GM12878 (cell line): ENCODE results near the gene SLF2. TPM values are rescaled to one million over a fixed set of nuclear protein-coding genes. Genes with fewer than 3 reads are reported as not detected.

Source experiments
- ATAC-seq: fragments of 200-7000 bp; cut with Tn5 transposase; 3 replicates; pipeline ENCODE4 v1.9.1; 2020; ENCODE audit warnings: mild to moderate bottlenecking, moderate library complexity
- BruUV-seq: library from RNA; stranded (reverse); fragments of 400-500 nt; replicated peaks from 2 replicates; lab custom pipeline; 2021; lab: Mats Ljungman, UMichigan
- CTCF ChIA-PET: fragments of 300-600 bp; sonication (Branson Sonifier 250); formaldehyde crosslinking; extraction: SDS; loops from one replicate; lab custom pipeline; 2021; ENCODE audit warnings: inconsistent platforms; lab: Yijun Ruan, JAX
- POLR2A ChIA-PET: fragments of 350-600 bp; formaldehyde crosslinking; extraction: SDS; loops from one replicate; lab custom pipeline; 2021; ENCODE audit warnings: inconsistent platforms; lab: Charles Lee
- RAD21 ChIA-PET: fragments of 300-600 bp; sonication (Branson Sonifier 250); formaldehyde crosslinking; loops from one replicate; lab custom pipeline; 2023; ENCODE audit warnings: antibody characterized with exemption; ENCODE audit not compliant: unreplicated experiment; lab: Charles Lee
- SMC1A ChIA-PET: fragments of 300-600 bp; sonication (Branson Sonifier 250); formaldehyde crosslinking; loops from one replicate; lab custom pipeline; 2023; ENCODE audit not compliant: unreplicated experiment, uncharacterized antibody; lab: Charles Lee
- DNase-seq: peaks from one replicate; pipeline ENCODE4 v3.0.0-alpha.2; 2011; ENCODE audit warnings: low read depth, low spot score
- FAIRE-seq: peaks from 3 replicates; lab custom pipeline; 2011; peaks lifted over from hg19 to GRCh38; lab: Jason Lieb, UNC
- H2AFZ ChIP-seq: 2 replicates; pipeline ENCODE4 v1.6.0; 2011; ENCODE audit warnings: low read depth, low read length, control low read depth; ENCODE audit not compliant: control insufficient read depth
- H3K27ac ChIP-seq: 2 replicates; pipeline ENCODE4 v1.5.1; 2011; ENCODE audit warnings: control low read depth; ENCODE audit not compliant: control insufficient read depth, insufficient read depth
- H3K27me3 ChIP-seq, 2 experiments: replicated peaks in 1 of 2; 2 replicates each; pipeline versions ENCODE4 v1.6.0 to v1.6.1; 2011; ENCODE audit warnings: low read length in 1 of 2; ENCODE audit not compliant: control insufficient read depth in 2 of 2, insufficient read depth in 2 of 2
- H3K36me3 ChIP-seq, 2 experiments: 2 replicates each; pipeline ENCODE4 v1.5.1; 2011; ENCODE audit warnings: low read length in 1 of 2; ENCODE audit not compliant: control insufficient read depth in 2 of 2, insufficient read depth in 2 of 2
- H3K4me1 ChIP-seq: 2 replicates; pipeline ENCODE4 v1.6.1; 2011; ENCODE audit warnings: mild to moderate bottlenecking, low read length, moderate library complexity, mixed read lengths; ENCODE audit not compliant: control insufficient read depth, insufficient read depth
- H3K4me2 ChIP-seq: 2 replicates; pipeline ENCODE4 v1.6.0; 2011; ENCODE audit warnings: control low read depth; ENCODE audit not compliant: control insufficient read depth, insufficient read depth
- H3K4me3 ChIP-seq: fragments of 200-600 bp; sonication (generic); 2 replicates; pipeline ENCODE4 v1.5.1; 2016
- H3K79me2 ChIP-seq: 2 replicates; pipeline ENCODE4 v1.6.0; 2011; ENCODE audit warnings: low read length; ENCODE audit not compliant: control insufficient read depth, insufficient read depth
- H3K9ac ChIP-seq: 2 replicates; pipeline ENCODE4 v1.8.0; 2011; ENCODE audit warnings: low read length, control low read depth, mixed read lengths; ENCODE audit not compliant: control insufficient read depth, insufficient read depth
- H3K9me3 ChIP-seq: replicated peaks from 3 replicates; pipeline ENCODE4 v1.5.1; 2011; ENCODE audit warnings: mild to moderate bottlenecking, low read length; ENCODE audit not compliant: control insufficient read depth, insufficient read depth
- H4K20me1 ChIP-seq: 2 replicates; pipeline ENCODE4 v1.6.0; 2011; ENCODE audit not compliant: control insufficient read depth, insufficient read depth
- ASH2L ChIP-seq: fragments of 300-600, 200-600 bp; sonication (generic); IDR thresholded peaks from 2 replicates; pipeline ENCODE4 v1.6.1; 2017; ENCODE audit warnings: low read depth, mild to moderate bottlenecking, borderline replicate concordance
- CHD1 ChIP-seq: IDR thresholded peaks from 2 replicates; pipeline ENCODE4 v1.6.1; 2012; ENCODE audit warnings: low read depth, low read length, improper control_type of control experiment
- CREB1 ChIP-seq: IDR thresholded peaks from 2 replicates; pipeline ENCODE4 v1.6.1; 2012; ENCODE audit warnings: low read depth, mild to moderate bottlenecking, inconsistent platforms
- E2F4 ChIP-seq: IDR thresholded peaks from 2 replicates; pipeline ENCODE4 v1.6.1; 2012; ENCODE audit warnings: low read depth, low read length, improper control_type of control experiment
- E2F8 ChIP-seq: fragments of 450-650 bp; IDR thresholded peaks from 2 replicates; pipeline ENCODE4 v1.6.1; 2018; ENCODE audit warnings: mild to moderate bottlenecking, low read depth, moderate library complexity; ENCODE audit not compliant: partially characterized antibody
- ESRRA ChIP-seq: IDR thresholded peaks from 2 replicates; pipeline ENCODE4 v1.6.1; 2012; ENCODE audit warnings: mild to moderate bottlenecking, low read length, improper control_type of control experiment
- ETV6 ChIP-seq, 2 experiments: fragments of 450-650 bp in 1 of 2; IDR thresholded peaks in 1 of 2; conservative IDR thresholded peaks in 1 of 2; 2 replicates each; pipeline ENCODE4 v1.6.1; 2014; ENCODE audit warnings: antibody characterized with exemption in 1 of 2, borderline replicate concordance in 1 of 2, low read depth in 1 of 2, mild to moderate bottlenecking in 1 of 2, moderate library complexity in 1 of 2
- IKZF2 ChIP-seq, 2 experiments: fragments of 450-650 bp; IDR thresholded peaks; 2 replicates each; pipeline ENCODE4 v1.6.1; 2017; ENCODE audit warnings: mild to moderate bottlenecking in 2 of 2, moderate library complexity in 2 of 2
- MAX ChIP-seq: IDR thresholded peaks from 2 replicates; pipeline ENCODE4 v1.6.1; 2012; ENCODE audit warnings: low read depth, low read length, improper control_type of control experiment
- MYC ChIP-seq: IDR thresholded peaks from 2 replicates; pipeline ENCODE4 v1.6.1; 2011; ENCODE audit warnings: mild to moderate bottlenecking, low read length, moderate library complexity, inconsistent platforms; ENCODE audit not compliant: insufficient read depth, insufficient replicate concordance, insufficient read length, severe bottlenecking
- NR2C2 ChIP-seq: IDR thresholded peaks from 2 replicates; pipeline ENCODE4 v1.6.1; 2011; ENCODE audit warnings: borderline replicate concordance, low read depth; ENCODE audit not compliant: control insufficient read depth, insufficient read length
- PBX3 ChIP-seq: IDR thresholded peaks from 2 replicates; pipeline ENCODE4 v1.6.1; 2011; ENCODE audit warnings: mild to moderate bottlenecking, low read depth, low read length, moderate library complexity; ENCODE audit not compliant: insufficient replicate concordance
- SMAD1 ChIP-seq: fragments of 450-650 bp; IDR thresholded peaks from 2 replicates; pipeline ENCODE4 v1.6.1; 2018; ENCODE audit warnings: mild to moderate bottlenecking, low read depth; ENCODE audit not compliant: partially characterized antibody
- SMC3 ChIP-seq: IDR thresholded peaks from 2 replicates; pipeline ENCODE4 v1.6.1; 2011; ENCODE audit warnings: low read length, improper control_type of control experiment, borderline replicate concordance
- SUZ12 ChIP-seq: fragments of 200-600 bp; sonication (generic); IDR thresholded peaks from one replicate; pipeline ENCODE4 v1.6.1; 2018; ENCODE audit warnings: antibody characterized with exemption, mild to moderate bottlenecking; ENCODE audit not compliant: unreplicated experiment
- TARDBP ChIP-seq: IDR thresholded peaks from 2 replicates; pipeline ENCODE4 v1.6.1; 2016; ENCODE audit warnings: borderline replicate concordance
- WGBS: methylation state at CpG from one replicate; pipeline ENCODE4 v1.1.6; 2016; ENCODE audit warnings: low lambda C conversion rate; ENCODE audit not compliant: insufficient replicate concordance, insufficient coverage; ENCODE audit errors: missing lambda C conversion rate; 5-methylcytosine and 5-hydroxymethylcytosine counted together
- in situ Hi-C: fragments of 300-500 bp; cut with MboI; formaldehyde crosslinking; loops from 9 replicates; pipeline ENCODE4 v1.14.3; 2018; ENCODE audit warnings: mixed read lengths
- intact Hi-C: fragments of 100-400 bp; cut with micrococcal nuclease; formaldehyde crosslinking; loops from one replicate; pipeline ENCODE4 v1.14.2; 2022; ENCODE audit not compliant: unreplicated experiment
- polyA plus RNA-seq, 11 experiments: library from polyadenylated mRNA; depleted of rRNA in 4 of 11; unstranded in 6 of 11; stranded (reverse) in 5 of 11; fragments of >200 nt; fragmentation: Nextera tagmentation in 4 of 11; fragmentation: Illumina TruSeq in 1 of 11; extraction: Ambion mirVana in 4 of 11; extraction: Trizol in 1 of 11; gene quantifications; 1 replicate in 1 of 11; 2 replicates in 10 of 11; pipeline versions ENCODE4 v1.2.1 to v1.2.3, GENCODE V29; 2011 to 2016; ENCODE audit warnings: inconsistent platforms in 2 of 11, missing spikeins in 2 of 11, low read depth in 1 of 11
- total RNA-seq, 4 experiments: library from RNA; depleted of rRNA in 3 of 4; stranded (reverse); fragments of >200 nt in 3 of 4; fragmentation: Illumina TruSeq in 1 of 4; extraction: Trizol in 1 of 4; gene quantifications; 2 replicates each; pipeline versions ENCODE4 v1.2.1 to v1.2.3, GENCODE V29; 2013 to 2021

Gene SLF2
- total and polyA plus RNA-seq, 10 of the 15 experiments (the other 5 are each of a cell fraction or from before 2014, with no cell fraction given) = 3.0 to 25.2 (median 17.9) TPM

GRCh38 chr10:100997360-100998182, 84.8 kb downstream of the SLF2 start:
- H3K9ac ChIP-seq = peak overlapping the region; percentile 63
- ChIA-PET RAD21 (interaction anchor here (0.6 to 4.6 kb wide), 13 partner anchors 10 to 1250 kb away, joined by 3 to 26 read pairs (median 4); partner anchors contain the start of genes KAZALD1, MRPL43, PDZD7 and SFXN3), CTCF (interaction anchor here (0.6 to 5.7 kb wide), 29 partner anchors 9 to 998 kb away, joined by 3 to 91 read pairs (median 4); partner anchors contain the start of genes MRPL43, PDZD7, SEMA4G and SFXN3), POLR2A (interaction anchor here (0.6 to 3.8 kb wide), 6 partner anchors 11 to 490 kb away, joined by 3 to 23 read pairs (median 6); partner anchors contain the start of genes KAZALD1, MRPL43 and TWNK), SMC1A (interaction anchor here (1.1 to 2.0 kb wide), 5 partner anchors 10 to 44 kb away, joined by 4 to 9 read pairs (median 5); partner anchors contain the start of genes MRPL43 and TWNK)
- peak overlapping the region; percentile 86 for H3K4me3 ChIP-seq
- FAIRE-seq (peak; percentile 69), DNase-seq (no peak), ATAC-seq (peak; percentile 70)
- no peaks in the 10 kb centered on the region for H4K20me1 ChIP-seq
- peak overlapping the region; percentile 88 for H3K27ac ChIP-seq
- H2AFZ ChIP-seq = peak overlapping the region; percentile 90
- peaks cover 0 to 5% of the 10 kb centered on the region in 2 experiments; a peak in 3 of 4 replicates for H3K36me3 ChIP-seq
- peaks cover 17% of the 10 kb centered on the region for H3K4me1 ChIP-seq
- no TSS peak for BruUV-seq
- in situ Hi-C loops = no loop called here
- H3K79me2 ChIP-seq = peaks cover 10% of the 10 kb centered on the region
- no peaks in the 10 kb centered on the region for H3K9me3 ChIP-seq
- intact Hi-C loops = loop anchor here (5.0 kb wide), 1 partner anchor 85 kb away; the partner anchor contains the start of gene SLF2
- WGBS = under 1% methylated on average over 59 of the region's 66 CpGs
- H3K27me3 ChIP-seq = no peaks in the 10 kb centered on the region
- H3K4me2 ChIP-seq = peak overlapping the region; percentile 99
- TF ChIP-seq ETV6 (conservative IDR thresholded peaks at IDR 0.05 in 1 of 2, IDR thresholded peaks at IDR 0.05 in 1 of 2; ENCODE audit: borderline replicate concordance in 1 of 2, low read depth in 1 of 2) = no peak
- no peak for TF ChIP-seq ESRRA
- 0 out of 2 replicates have a peak, but pooled peaks have one; percentile 51 for TF ChIP-seq CHD1
- TF ChIP-seq E2F4 = no peak
- peak; percentile 9 for TF ChIP-seq MYC
- peak; percentile 79 for TF ChIP-seq MAX
- no peak for TF ChIP-seq NR2C2
- no peak for TF ChIP-seq ASH2L
- no peak for TF ChIP-seq SUZ12
- TF ChIP-seq SMC3 = no peak
- no peak for TF ChIP-seq CREB1
- no peak for TF ChIP-seq SMAD1
- TF ChIP-seq PBX3 = no peak
- TF ChIP-seq E2F8 = no peak
- peak; percentile 94 to 95 for TF ChIP-seq IKZF2 (IDR thresholded peaks at IDR 0.05)
- no peak for TF ChIP-seq TARDBP
